HG02763 (cell line): ENCODE measurements around the gene STAB2.

Experiments used
- ATAC-seq: cut with Tn5 transposase; IDR thresholded peaks from one replicate; pipeline ENCODE4 v1.9.1; 2021; ENCODE audit warnings: mild to moderate bottlenecking, moderate library complexity; ENCODE audit not compliant: unreplicated experiment

STAB2 gene

DNA sequence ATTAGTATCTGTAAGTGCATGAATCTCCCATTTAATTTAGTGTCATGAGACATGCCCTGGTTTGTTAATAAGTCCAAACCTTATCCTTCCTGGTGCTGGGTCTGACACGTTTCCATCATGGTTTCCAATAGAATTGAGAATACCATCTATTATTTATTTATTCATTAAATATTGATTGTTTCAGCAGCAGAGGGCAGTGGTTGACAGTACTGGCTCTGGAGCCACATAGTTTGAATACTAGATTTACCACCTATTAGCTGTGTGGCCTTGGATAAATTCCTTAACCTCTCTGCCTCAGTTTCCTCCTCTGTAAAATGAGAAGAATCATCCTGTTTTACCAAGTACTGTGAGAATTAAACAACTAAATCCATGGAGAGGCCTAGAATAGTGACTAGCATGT is 941 bp upstream of the STAB2 start:
- ATAC-seq: no peak

DNA sequence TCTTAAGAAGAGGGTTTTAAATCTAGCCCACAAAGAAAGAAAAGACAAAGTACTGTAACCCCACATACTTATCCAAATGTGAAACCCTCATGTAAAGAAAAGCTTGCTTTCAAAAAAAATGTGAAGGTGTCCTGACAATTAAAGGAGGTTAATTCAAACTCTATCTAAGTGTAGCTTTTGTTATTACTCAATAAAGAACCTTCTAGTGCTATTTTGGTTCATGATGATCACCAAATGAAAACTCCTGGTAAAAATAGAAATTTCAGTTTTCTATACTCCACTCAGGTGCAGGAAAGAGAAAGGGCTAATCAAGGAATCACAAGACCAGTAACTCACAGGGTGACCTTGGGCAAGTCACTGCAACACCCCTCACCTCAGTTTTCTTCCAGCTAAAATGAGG is 1.6 kb downstream of the STAB2 start:
- ATAC-seq: no peak

DNA sequence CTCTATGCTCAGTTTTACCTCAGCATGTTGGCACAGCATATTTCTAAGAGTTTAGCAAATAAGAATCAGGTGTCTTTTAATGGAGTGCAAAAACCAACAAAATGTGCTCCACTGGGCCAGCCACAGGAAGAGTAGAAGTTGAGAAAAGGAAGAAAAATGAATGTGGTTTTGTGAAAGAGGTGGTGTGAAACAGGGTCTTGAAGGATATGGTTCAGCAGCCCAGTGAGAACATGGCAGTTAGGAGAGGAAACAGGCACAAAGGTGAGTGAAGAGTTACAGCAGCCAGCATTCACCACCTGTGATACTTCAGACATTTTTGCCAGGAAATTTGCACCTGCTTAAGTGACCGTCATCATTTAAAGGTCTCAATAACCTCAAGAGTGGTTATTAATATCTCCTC is 2.4 kb downstream of the STAB2 start:
- no peak for ATAC-seq

DNA sequence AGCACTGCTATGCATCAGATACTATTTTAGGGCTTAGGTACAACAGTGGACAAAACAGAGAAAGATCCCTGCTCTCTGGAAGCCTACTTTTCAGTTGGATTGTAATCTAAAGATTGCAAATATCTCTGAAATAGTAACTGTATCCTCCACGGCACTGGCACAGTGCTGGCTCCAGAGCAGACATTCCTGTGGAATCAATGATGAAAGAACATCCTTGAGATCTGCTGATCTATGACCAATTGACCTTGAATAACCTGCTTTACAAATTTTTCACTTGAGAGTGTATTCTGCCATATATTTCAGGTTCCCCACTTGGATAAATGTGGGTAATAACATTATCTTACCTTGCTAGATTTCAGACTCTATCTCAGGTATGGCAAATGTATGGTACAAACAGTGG is 3.2 kb downstream of the STAB2 start:
- no peak for ATAC-seq

DNA sequence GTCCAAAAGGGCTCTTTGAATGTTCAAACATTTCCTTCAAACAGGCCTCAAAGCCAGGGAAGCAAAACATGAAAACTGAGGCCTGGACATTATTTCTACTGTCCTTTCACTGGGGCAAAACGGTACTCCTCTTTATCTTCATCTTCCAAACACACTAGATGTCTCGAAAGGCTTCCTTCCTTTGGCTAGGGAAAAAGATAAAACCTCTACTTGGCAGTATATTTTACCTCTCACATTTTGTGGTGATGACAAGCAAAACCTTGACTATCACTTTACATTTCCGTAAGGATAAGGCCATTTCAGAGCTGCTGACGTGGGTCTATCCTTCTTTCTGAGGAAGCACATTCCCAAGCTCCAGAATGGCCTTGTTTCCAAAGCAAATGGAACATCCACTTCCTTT is 9.9 kb downstream of the STAB2 start:
- no peak for ATAC-seq

DNA sequence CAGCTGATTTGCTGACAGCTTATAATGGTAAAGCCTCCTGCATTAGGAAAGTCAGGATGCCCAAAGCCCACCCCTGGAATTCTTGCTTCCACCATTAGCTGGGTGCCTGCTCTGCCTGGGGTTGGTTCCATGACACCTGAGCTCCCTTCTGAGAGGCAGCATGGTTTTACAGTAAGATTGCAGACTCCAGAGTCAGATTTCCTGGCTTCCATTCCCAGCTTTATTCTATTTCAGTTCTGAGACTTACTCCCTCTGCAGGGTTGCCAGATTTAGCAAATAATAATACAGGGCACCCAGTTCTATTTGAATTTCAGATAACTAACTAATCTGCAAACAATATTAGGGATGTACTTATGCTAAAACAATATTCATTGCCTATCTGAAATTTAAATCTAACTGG is 12.2 kb downstream of the STAB2 start:
- ATAC-seq: no peak

DNA sequence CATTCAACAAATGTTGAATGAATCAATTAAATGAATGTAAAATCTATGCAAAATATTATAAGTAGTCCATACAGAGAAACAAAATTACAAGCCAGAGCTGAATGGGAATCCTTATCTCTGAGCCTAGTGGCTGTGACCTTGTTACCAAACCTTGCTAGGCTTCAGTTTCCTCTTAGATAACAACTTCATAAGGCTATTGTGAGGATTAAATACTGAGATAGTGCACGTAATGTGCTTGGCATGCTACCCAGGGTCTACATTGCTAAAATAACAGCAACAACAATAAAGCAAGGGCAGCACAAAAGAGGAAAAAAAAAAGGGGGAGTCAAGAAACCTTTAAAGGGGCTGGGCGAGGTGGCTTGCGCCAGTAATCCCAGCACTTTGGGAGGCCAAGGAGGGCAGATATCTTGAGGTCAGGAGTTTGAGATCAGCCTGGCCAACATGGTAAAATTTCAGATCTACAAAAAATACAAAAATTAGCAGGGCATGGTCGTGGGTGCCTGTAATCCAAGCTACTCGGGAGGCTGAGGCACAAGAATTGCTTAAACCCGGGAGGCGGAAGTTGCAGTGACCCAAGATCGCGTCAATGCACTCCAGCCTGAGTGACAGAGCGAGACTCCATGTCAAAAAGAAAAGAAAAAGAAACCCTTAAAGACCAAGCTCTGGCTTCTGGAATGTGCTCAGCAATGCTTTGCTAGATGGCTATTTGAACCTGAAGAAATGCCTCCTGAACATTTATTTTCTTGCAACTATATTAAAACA is 14.1 kb downstream of the STAB2 start:
- ATAC-seq: no peak

DNA sequence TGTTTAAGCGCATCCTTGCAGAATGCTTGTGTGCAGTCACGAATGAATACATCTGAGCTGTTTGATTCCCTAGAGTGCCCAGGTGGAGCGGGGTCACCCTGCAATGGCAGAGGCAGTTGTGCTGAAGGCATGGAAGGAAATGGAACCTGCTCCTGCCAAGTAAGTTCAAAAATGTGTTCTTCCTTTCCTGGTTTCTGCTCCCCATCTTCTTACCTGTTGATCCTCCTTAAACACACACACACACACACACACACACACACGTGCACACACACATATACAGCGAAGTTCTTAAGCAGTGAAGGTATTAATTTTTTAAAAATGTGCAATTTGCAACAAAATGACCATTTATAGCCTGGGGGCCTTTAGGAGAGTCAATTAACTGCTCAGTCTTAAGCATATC is 33.3 kb downstream of the STAB2 start:
- no peak for ATAC-seq

DNA sequence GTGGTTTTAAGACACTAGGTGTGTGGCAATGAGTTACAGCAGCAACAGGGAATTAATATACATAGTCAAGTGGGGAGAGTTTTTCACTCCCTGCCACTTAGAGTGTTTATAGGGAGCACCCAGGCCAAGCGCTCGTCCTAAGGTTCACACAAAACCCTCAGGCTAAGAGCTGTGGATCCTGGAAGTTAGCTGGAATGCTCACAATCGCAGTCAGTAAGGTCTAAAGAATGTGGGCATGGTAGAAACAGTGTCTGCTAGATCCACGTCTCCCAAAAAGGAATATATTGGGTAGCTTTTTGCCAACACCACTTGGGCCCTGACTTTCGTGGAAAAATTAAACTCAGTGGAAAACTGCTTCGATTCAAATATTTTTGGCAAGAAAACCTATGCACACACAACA is 36.6 kb downstream of the STAB2 start:
- no peak for ATAC-seq

- ATAC-seq: no peak
These were observed 39.4 kb downstream of the STAB2 start for GRCh38 chr12:103626498-103626897.

DNA sequence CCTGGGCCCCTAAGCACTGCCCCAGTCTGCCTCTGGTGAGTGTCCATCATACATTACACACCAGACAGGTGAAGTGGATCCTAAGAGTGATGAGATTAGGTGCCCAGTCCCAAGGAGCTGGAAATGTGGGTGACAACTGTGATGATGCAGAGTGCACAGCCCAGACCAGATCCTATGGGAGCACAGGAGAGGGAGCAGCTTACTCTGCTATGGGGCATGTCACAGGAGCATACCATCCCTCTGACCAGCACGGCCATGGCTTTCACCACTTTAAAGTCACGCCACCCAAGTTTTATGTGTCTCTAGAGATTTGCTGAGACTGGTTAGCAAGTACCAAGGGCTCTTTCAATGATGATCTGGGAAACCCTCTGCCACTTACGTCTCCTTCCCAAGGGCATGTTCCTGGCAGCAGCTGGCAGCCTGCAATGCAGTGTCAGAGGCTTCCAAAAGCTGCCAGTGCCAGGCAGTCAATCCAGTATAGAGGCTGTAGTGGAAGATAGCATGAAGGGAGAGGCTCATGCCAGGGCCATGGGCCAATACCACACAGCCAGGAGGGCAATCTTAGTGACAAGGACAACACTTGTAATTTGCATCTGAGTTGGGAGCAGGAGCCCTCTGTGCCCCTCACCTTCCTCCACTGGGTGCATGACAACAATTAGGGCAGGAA is 40.2 kb downstream of the STAB2 start:
- ATAC-seq: no peak

DNA sequence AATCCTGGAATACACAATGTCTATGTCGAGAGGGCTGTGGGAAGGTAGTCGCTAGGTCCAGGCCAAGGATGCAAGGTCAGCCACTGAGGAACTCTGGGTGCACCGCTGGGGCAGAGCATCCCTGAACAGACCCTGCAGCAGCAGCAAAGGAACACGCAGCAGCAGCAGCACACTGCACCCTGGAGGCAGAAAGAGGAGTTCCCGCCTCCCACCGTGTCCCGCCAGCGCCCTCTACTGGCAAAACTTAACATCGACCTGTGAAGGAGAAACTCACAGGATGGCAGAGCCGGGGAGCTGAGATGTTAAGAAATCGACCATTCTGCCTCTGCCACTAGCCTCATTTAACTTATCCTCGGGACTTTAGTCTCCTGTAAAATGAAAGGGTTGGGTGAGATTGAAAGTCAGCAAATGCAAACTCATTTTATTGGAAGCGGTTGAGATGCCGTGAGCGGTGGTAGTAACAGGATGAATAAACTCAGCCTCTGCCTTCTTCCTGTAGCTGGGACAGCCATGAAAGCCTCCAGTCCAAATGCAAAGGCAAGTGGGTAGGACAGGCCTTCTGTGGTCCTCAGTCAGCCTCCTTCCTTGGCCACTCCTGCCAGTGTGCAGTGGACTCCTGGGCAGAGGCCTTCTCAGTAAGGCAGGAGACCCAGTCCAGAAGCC is 45.6 kb downstream of the STAB2 start:
- ATAC-seq: no peak

GRCh38 chr12:103634732-103635131 is 47.7 kb downstream of the STAB2 start:
- no peak for ATAC-seq

DNA sequence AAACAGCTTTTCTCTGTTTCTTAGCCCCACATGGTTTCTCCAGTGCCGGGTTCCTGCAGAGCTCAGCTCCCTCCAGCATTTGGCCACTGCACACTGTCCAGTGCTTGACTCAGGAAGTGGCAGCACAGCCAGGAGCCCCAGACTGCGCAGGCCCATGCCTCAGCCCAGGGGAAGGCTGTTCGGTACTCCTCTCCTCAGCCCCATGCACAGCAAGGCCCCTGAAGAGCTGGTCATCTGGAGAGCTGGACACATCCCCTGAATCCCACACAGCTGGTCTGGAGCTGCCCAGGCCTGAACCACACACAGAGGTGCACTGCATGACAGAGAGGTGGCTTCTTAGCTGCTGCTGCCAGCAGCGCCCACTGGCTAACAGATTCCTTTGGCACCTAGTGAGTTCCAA is 48.3 kb downstream of the STAB2 start:
- ATAC-seq: no peak

- no peak for ATAC-seq
These were observed 49.9 kb downstream of the STAB2 start for GRCh38 chr12:103637021-103637420.

- no peak for ATAC-seq
These were observed 50.4 kb downstream of the STAB2 start for GRCh38 chr12:103637429-103637828.

DNA sequence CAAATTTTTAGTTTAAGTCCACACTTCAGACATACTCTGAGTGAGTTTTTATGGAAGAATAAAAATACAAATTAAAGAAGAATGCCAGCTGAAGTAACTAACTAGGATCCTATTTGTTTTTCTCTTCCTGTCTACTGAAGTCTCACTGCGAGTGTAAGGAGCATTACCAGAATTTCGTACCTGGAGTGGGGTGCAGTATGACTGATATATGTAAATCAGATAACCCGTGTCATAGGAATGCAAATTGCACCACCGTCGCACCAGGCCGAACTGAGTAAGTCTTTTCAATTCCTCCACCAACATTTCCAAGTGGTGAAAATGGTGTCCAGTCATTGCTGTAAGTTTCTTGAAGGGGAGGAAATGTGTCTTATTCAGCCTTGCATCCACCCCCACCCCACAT is 52.9 kb downstream of the STAB2 start:
- ATAC-seq: no peak

- no peak for ATAC-seq
These were observed 53.3 kb downstream of the STAB2 start for GRCh38 chr12:103640410-103640809.

DNA sequence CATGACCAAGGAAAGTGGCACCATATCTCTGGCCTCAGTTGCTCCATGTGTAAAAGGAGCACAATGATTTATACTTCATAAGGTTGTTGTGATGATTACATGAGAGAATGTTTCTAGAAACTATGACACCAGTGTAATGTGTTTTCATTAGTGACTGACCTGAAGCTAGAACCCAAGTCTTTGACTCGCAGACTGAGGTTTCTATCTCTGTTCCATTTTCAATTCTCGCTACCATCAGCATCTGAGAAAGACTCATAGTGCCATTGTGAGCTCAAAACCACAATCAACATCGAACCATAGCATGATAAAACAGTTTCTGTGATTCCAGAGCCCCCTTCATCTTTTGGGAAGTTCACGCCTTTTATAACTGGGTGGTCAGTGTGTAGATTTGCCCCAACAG is 53.8 kb downstream of the STAB2 start:
- no peak for ATAC-seq

- no peak for ATAC-seq
These were observed 55.3 kb downstream of the STAB2 start for GRCh38 chr12:103642240-103642864.

GRCh38 chr12:103645202-103645601 is 58.1 kb downstream of the STAB2 start:
- ATAC-seq: no peak

- ATAC-seq: no peak
These were observed 60.2 kb downstream of the STAB2 start for GRCh38 chr12:103647267-103647666.
